GM10248 (cell line): ENCODE results near the gene OR4D10.
"Not testable (repeated sequence)": the region's sequence is repeated elsewhere in the genome, so short reads cannot be mapped to it uniquely, and the experiment has no call there.

Experiments
- CTCF ChIA-PET: fragments of 300-600 bp; sonication (Branson Sonifier 250); formaldehyde crosslinking; extraction: SDS; loops from one replicate; lab custom pipeline; 2021; ENCODE audit warnings: antibody characterized with exemption; lab: Yijun Ruan, JAX
- POLR2A ChIA-PET: fragments of 350-650 bp; sonication (Branson Sonifier 250); formaldehyde crosslinking; extraction: SDS; loops from one replicate; lab custom pipeline; 2020; ENCODE audit warnings: antibody characterized with exemption; lab: Yijun Ruan, JAX
- DNase-seq: peaks from one replicate; pipeline ENCODE4 v3.0.0; 2012; ENCODE audit errors: extremely low spot score
- TF ChIP-seq, protein P1 (sequence below): IDR thresholded peaks from 2 replicates; pipeline ENCODE4 v1.5.1; 2012; ENCODE audit warnings: mild to moderate bottlenecking, low read depth; ENCODE audit errors: extremely low read depth, missing control alignments, control extremely low read depth

OR4D10 gene

DNA sequence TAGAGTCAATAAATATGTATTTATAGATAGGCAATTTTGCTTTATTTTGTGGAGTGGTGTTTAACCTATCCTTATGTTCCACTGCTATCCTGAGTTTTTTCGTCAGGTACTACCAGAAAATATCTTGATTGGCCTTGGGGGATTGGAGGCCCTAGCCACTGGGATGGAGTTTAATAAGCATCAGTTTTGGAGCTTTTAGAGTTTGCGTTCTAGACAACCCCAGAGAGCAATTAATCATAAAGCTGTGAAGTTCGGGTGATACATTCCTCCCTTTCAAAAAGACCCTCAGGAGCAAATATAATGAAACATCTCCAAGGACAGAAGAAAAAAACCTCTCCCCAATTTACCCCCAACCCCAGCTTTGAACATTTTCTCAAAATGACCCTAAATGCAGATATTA is 36.9 kb upstream of the OR4D10 start, which contains the start of gene OR5A1:
TSS of gene OR5A1 (plus strand) at position 301 of the 400 bp plus-strand sequence. CDS start 6,700 bp downstream, outside the sequence.
- POLR2A ChIA-PET = no interaction called here
- no peak for DNase-seq
- TF ChIP-seq, protein P1, sequence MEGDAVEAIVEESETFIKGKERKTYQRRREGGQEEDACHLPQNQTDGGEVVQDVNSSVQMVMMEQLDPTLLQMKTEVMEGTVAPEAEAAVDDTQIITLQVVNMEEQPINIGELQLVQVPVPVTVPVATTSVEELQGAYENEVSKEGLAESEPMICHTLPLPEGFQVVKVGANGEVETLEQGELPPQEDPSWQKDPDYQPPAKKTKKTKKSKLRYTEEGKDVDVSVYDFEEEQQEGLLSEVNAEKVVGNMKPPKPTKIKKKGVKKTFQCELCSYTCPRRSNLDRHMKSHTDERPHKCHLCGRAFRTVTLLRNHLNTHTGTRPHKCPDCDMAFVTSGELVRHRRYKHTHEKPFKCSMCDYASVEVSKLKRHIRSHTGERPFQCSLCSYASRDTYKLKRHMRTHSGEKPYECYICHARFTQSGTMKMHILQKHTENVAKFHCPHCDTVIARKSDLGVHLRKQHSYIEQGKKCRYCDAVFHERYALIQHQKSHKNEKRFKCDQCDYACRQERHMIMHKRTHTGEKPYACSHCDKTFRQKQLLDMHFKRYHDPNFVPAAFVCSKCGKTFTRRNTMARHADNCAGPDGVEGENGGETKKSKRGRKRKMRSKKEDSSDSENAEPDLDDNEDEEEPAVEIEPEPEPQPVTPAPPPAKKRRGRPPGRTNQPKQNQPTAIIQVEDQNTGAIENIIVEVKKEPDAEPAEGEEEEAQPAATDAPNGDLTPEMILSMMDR = no peak
- CTCF ChIA-PET = interaction anchor here (1.0 to 2.4 kb wide), 4 partner anchors 34 to 284 kb away, joined by 3 to 12 read pairs (median 4); partner anchors contain the start of gene DTX4

DNA sequence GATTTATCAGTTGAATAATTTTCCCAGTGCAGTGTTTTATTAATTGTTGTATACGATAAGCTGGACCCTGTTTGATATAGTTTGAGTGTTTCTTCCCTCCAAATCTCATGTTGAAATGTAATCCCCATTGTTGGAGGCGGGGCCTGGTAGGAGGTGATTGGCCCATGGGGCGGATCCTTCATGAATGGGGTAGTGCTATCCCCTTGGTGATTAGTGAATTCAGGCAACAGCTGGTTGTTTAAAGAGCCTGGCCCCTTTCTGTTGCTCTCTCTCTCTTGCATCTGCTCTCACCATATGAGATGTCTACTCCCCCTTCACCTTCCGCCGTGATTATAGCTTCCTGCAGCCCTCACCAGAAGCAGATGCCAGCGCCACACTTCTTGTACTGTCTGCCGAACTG is 35.3 kb upstream of the OR4D10 start:
- CTCF ChIA-PET = interaction anchor here (1.7 to 3.5 kb wide), 3 partner anchors 7 to 267 kb away, joined by 4 to 14 read pairs (median 6); no protein-coding TSS in a partner anchor
- TF ChIP-seq, protein P1 = no peak
- POLR2A ChIA-PET = no interaction called here
- DNase-seq = no peak

DNA sequence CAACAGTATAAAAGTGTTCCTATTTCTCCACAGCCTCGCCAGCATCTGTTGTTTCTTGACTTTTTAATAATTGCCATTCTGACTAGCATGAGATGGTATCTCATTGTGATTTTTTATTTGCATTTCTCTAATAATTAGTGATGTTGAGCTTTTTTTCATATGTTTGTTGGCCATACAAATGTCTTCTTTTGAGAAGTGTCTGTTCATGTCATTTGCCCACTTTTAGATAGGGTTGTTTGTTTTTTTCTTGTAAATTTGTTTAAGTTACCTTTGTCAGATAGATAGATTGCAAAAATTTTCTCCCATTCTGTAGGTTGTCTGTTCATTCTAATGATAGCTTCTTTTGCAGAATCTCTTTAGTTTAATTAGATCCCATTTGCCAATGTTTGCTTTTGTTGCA is 27.5 kb upstream of the OR4D10 start:
- POLR2A ChIA-PET, DNase-seq, CTCF ChIA-PET: not testable (repeated sequence)

- ChIA-PET CTCF (no interaction called here), POLR2A (no interaction called here)
- TF ChIP-seq, protein P1 = no peak
- DNase-seq = no peak
These were observed 24.6 kb upstream of the OR4D10 start for GRCh38 chr11:59448484-59448883.

DNA sequence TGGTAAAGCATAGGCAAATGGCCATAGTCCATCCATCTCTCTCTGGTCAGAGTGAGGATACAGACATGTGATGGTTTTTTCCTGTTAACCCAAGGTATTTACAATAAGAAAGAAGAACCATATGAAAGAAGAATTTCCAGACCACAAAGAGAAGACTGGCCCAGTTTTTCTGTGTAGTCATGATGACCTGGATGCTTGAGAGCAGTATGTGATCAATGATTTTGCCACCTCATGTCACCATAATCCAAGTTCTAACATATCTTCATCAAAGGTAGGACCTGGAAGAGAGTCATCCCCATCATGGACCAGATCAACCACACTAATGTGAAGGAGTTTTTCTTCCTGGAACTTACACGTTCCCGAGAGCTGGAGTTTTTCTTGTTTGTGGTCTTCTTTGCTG is 16.5 kb upstream of the OR4D10 start, which contains the start of gene OR4D6:
TSS of gene OR4D6 (plus strand) at position 301 of the 400 bp plus-strand sequence. CDS start at position 301, 0 bp downstream.
- no peak for DNase-seq
- ChIA-PET POLR2A (no interaction called here), CTCF (no interaction called here)
- TF ChIP-seq, protein P1 = no peak

GRCh38 chr11:59459916-59460315 is 13.2 kb upstream of the OR4D10 start:
- CTCF ChIA-PET = no interaction called here
- POLR2A ChIA-PET = no interaction called here
- TF ChIP-seq, protein P1 = no peak
- DNase-seq = no peak

GRCh38 chr11:59463190-59463641 is 9.9 kb upstream of the OR4D10 start:
- ChIA-PET POLR2A (no interaction called here), CTCF (no interaction called here)
- TF ChIP-seq, protein P1 = no peak
- no peak for DNase-seq
